Measurements from ENCODE around the gene DDX10.

GRCh38 chr11:108838792-108839105 is 173.9 kb downstream of the DDX10 start:
- TF ChIP-seq CTCF (IDR thresholded peaks at IDR 0.05) (no peak), POLR2A (IDR thresholded peaks at IDR 0.05) (no peak)
